Measurements from ENCODE around the gene ZP4.

ZP4 gene

GRCh38 chr1:237894131-237894530, 3.4 kb upstream of the ZP4 start:
- Histone ChIP-seq H3K36me3 (ENCODE audit: insufficient read depth, low read length) (no peaks in the 10 kb centered on the region), H3K9me3 (ENCODE audit: control insufficient read depth, insufficient read depth, low read length) (no peaks in the 10 kb centered on the region), H3K9ac (ENCODE audit: low read depth, low read length) (no peak overlapping the region), H3K4me1 (ENCODE audit: insufficient read depth, low read length) (no peaks in the 10 kb centered on the region)

GRCh38 chr1:237891979-237892378, 1.3 kb upstream of the ZP4 start:
- no peaks in the 10 kb centered on the region for H3K9me3 ChIP-seq (ENCODE audit: control insufficient read depth, insufficient read depth, low read length)
- H3K9ac ChIP-seq (ENCODE audit: low read depth, low read length): no peak overlapping the region
- no peaks in the 10 kb centered on the region for H3K36me3 ChIP-seq (ENCODE audit: insufficient read depth, low read length)
- no peaks in the 10 kb centered on the region for H3K4me1 ChIP-seq (ENCODE audit: insufficient read depth, low read length)

- no peaks in the 10 kb centered on the region for H3K36me3 ChIP-seq (ENCODE audit: insufficient read depth, low read length)
- no peak overlapping the region for H3K9ac ChIP-seq (ENCODE audit: low read depth, low read length)
- H3K9me3 ChIP-seq (ENCODE audit: control insufficient read depth, insufficient read depth, low read length): no peaks in the 10 kb centered on the region
- H3K4me1 ChIP-seq (ENCODE audit: insufficient read depth, low read length): no peaks in the 10 kb centered on the region
Measured at GRCh38 chr1:237891266-237891665, 544 bp upstream of the ZP4 start.

GRCh38 chr1:237890416-237890815, 306 bp downstream of the ZP4 start:
- H3K9ac ChIP-seq (ENCODE audit: low read depth, low read length): no peak overlapping the region
- H3K9me3 ChIP-seq (ENCODE audit: control insufficient read depth, insufficient read depth, low read length): no peaks in the 10 kb centered on the region
- no peaks in the 10 kb centered on the region for H3K36me3 ChIP-seq (ENCODE audit: insufficient read depth, low read length)
- H3K4me1 ChIP-seq (ENCODE audit: insufficient read depth, low read length): no peaks in the 10 kb centered on the region

- Histone ChIP-seq H3K9ac (ENCODE audit: low read depth, low read length) (no peak overlapping the region), H3K9me3 (ENCODE audit: control insufficient read depth, insufficient read depth, low read length) (no peaks in the 10 kb centered on the region), H3K4me1 (ENCODE audit: insufficient read depth, low read length) (no peaks in the 10 kb centered on the region), H3K36me3 (ENCODE audit: insufficient read depth, low read length) (no peaks in the 10 kb centered on the region)
Measured at GRCh38 chr1:237888143-237888542, 2.6 kb downstream of the ZP4 start.

- Histone ChIP-seq H3K36me3 (ENCODE audit: insufficient read depth, low read length) (no peaks in the 10 kb centered on the region), H3K9me3 (ENCODE audit: control insufficient read depth, insufficient read depth, low read length) (no peaks in the 10 kb centered on the region), H3K4me1 (ENCODE audit: insufficient read depth, low read length) (no peaks in the 10 kb centered on the region), H3K9ac (ENCODE audit: low read depth, low read length) (no peak overlapping the region)
Measured at GRCh38 chr1:237887542-237887941, 3.2 kb downstream of the ZP4 start.

GRCh38 chr1:237884237-237884636, 6.5 kb downstream of the ZP4 start:
- no peak overlapping the region for H3K9ac ChIP-seq (ENCODE audit: low read depth, low read length)
- H3K9me3 ChIP-seq (ENCODE audit: control insufficient read depth, insufficient read depth, low read length): no peaks in the 10 kb centered on the region
- H3K36me3 ChIP-seq (ENCODE audit: insufficient read depth, low read length): no peaks in the 10 kb centered on the region
- H3K4me1 ChIP-seq (ENCODE audit: insufficient read depth, low read length): no peaks in the 10 kb centered on the region

- Histone ChIP-seq H3K4me1 (ENCODE audit: insufficient read depth, low read length) (no peaks in the 10 kb centered on the region), H3K9me3 (ENCODE audit: control insufficient read depth, insufficient read depth, low read length) (no peaks in the 10 kb centered on the region)
Measured at GRCh38 chr1:237879195-237879594, 11.5 kb downstream of the ZP4 start.

GRCh38 chr1:237878406-237878805, 12.3 kb downstream of the ZP4 start:
- peaks cover 6% of the 10 kb centered on the region for H3K4me1 ChIP-seq (ENCODE audit: insufficient read depth, low read length)
- H3K36me3 ChIP-seq (ENCODE audit: insufficient read depth, low read length): no peaks in the 10 kb centered on the region
- H3K9me3 ChIP-seq (ENCODE audit: control insufficient read depth, insufficient read depth, low read length): no peaks in the 10 kb centered on the region
- no peak overlapping the region for H3K9ac ChIP-seq (ENCODE audit: low read depth, low read length)

More at GRCh38 chr1:237879195-237879594, 11.5 kb downstream of the ZP4 start:
- H3K9ac ChIP-seq (ENCODE audit: low read depth, low read length): no peak overlapping the region
- no peaks in the 10 kb centered on the region for H3K36me3 ChIP-seq (ENCODE audit: insufficient read depth, low read length)

- H3K4me1 ChIP-seq (ENCODE audit: insufficient read depth, low read length): peaks cover 6% of the 10 kb centered on the region
- H3K9me3 ChIP-seq (ENCODE audit: control insufficient read depth, insufficient read depth, low read length): no peaks in the 10 kb centered on the region
- H3K36me3 ChIP-seq (ENCODE audit: insufficient read depth, low read length): no peaks in the 10 kb centered on the region
- no peak overlapping the region for H3K9ac ChIP-seq (ENCODE audit: low read depth, low read length)
Measured at GRCh38 chr1:237877631-237878030, 13.1 kb downstream of the ZP4 start.

GRCh38 chr1:237875291-237875690, 15.4 kb downstream of the ZP4 start:
- Histone ChIP-seq H3K4me1 (ENCODE audit: insufficient read depth, low read length) (peaks cover 6% of the 10 kb centered on the region), H3K9me3 (ENCODE audit: control insufficient read depth, insufficient read depth, low read length) (no peaks in the 10 kb centered on the region), H3K9ac (ENCODE audit: low read depth, low read length) (no peak overlapping the region), H3K36me3 (ENCODE audit: insufficient read depth, low read length) (no peaks in the 10 kb centered on the region)

GRCh38 chr1:237873487-237874211, 17.1 kb downstream of the ZP4 start:
- H3K9me3 ChIP-seq (ENCODE audit: control insufficient read depth, insufficient read depth, low read length): no peaks in the 10 kb centered on the region
- no peak overlapping the region for H3K9ac ChIP-seq (ENCODE audit: low read depth, low read length)
- peaks cover 6% of the 10 kb centered on the region for H3K4me1 ChIP-seq (ENCODE audit: insufficient read depth, low read length)
- H3K36me3 ChIP-seq (ENCODE audit: insufficient read depth, low read length): no peaks in the 10 kb centered on the region

GRCh38 chr1:237868817-237869600, 21.7 kb downstream of the ZP4 start:
- H3K36me3 ChIP-seq (ENCODE audit: insufficient read depth, low read length): no peaks in the 10 kb centered on the region
- no peak overlapping the region for H3K9ac ChIP-seq (ENCODE audit: low read depth, low read length)
- peaks cover 14% of the 10 kb centered on the region for H3K4me1 ChIP-seq (ENCODE audit: insufficient read depth, low read length)
- H3K9me3 ChIP-seq (ENCODE audit: control insufficient read depth, insufficient read depth, low read length): no peaks in the 10 kb centered on the region

GRCh38 chr1:237867380-237867888, 23.3 kb downstream of the ZP4 start:
- H3K9ac ChIP-seq (ENCODE audit: low read depth, low read length): no peak overlapping the region
- no peaks in the 10 kb centered on the region for H3K36me3 ChIP-seq (ENCODE audit: insufficient read depth, low read length)
- H3K4me1 ChIP-seq (ENCODE audit: insufficient read depth, low read length): peaks cover 10% of the 10 kb centered on the region; the same call in 1 of the 2 replicates
- no peaks in the 10 kb centered on the region for H3K9me3 ChIP-seq (ENCODE audit: control insufficient read depth, insufficient read depth, low read length)

Measured in ES-I3 (cell line).